ENCODE results near the gene LMX1B.
"Not testable (repeated sequence)": the region's sequence is repeated elsewhere in the genome, so short reads cannot be mapped to it uniquely, and the experiment has no call there.

Gene LMX1B

DNA sequence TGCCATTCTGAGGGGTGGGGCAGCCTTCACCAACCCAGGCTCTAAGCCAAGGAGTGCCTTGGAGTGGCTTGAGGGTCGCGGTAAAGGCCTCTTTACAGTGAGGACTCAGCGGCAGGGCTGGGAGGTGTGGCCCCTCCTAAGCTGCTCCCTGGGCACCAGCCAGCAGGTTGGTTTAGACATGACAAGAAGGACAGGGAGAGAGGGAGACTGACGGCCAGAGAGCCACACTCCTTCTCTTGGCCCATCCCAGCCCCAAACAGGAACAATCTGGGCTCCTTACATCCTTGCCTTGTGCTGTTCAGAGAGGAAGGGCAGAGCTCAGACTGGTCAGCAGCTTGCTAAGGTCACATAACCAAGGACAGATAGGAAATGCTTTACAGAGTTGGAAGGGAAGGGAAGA lies 94.5 kb downstream of the LMX1B start:
- H3K4me3 ChIP-seq (ENCODE audit: control insufficient read depth in 1 of 7, extremely low read depth in 1 of 7, insufficient read depth in 4 of 7, low read depth in 2 of 7, low read length in 6 of 7), result no peak overlapping the region
- 85% methylated on average over 3 of the region's 4 CpGs for WGBS (ENCODE audit: insufficient coverage)
- H3K27ac ChIP-seq (ENCODE audit: insufficient read depth in 1 of 2, low read depth in 1 of 2, low read length in 2 of 2, poor library complexity in 1 of 2, severe bottlenecking in 2 of 2), result no peak overlapping the region
- no peak for DNase-seq
- no peaks in the 10 kb centered on the region for H3K36me3 ChIP-seq (ENCODE audit: control insufficient read depth in 4 of 4, insufficient read depth in 4 of 4, low read length in 3 of 4)
- ChIA-PET CTCF (interaction anchor here (1.1 to 13.0 kb wide), 7 partner anchors 12 to 68 kb away, joined by 3 to 397 read pairs (median 9); no protein-coding TSS in a partner anchor), POLR2A (no interaction called here)
- H3K4me1 ChIP-seq (ENCODE audit: control extremely low read depth in 1 of 4, control insufficient read depth in 4 of 4, insufficient read depth in 4 of 4, low read length in 3 of 4), result peaks cover 0 to 21% (median 15%) of the 10 kb centered on the region in 4 experiments
- peaks cover 0 to 20% (median 0%) of the 10 kb centered on the region in 5 experiments for H3K27me3 ChIP-seq (replicated peaks in 2 of 5; ENCODE audit: control insufficient read depth in 4 of 5, insufficient read depth in 5 of 5, low read length in 4 of 5)
- H3K9me3 ChIP-seq (ENCODE audit: control extremely low read depth in 1 of 5, control insufficient read depth in 4 of 5, insufficient read depth in 2 of 5, low read depth in 1 of 5, low read length in 4 of 5), result no peaks in the 10 kb centered on the region

DNA sequence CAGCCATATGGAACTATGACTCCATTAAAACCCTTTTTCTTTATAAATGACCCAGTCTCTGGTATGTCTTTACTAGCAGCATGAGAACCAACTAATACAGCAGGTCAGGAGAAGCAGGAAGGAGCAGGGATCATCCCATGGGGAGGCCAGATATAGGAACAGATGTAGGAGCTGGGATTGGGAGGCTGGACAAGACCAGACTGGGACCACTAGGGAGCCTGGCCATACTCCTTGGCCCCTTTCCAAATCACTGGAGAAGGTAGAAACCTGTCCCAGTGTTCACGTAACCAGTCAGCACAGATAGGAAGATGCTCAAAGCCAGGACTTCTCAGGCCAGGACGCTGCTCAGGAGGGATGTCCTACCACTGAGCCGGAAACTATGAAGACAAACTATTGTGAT lies 95.5 kb downstream of the LMX1B start:
- DNase-seq, result no peak
- no peaks in the 10 kb centered on the region for H3K9me3 ChIP-seq (ENCODE audit: control extremely low read depth in 1 of 5, control insufficient read depth in 4 of 5, insufficient read depth in 2 of 5, low read depth in 1 of 5, low read length in 4 of 5)
- ChIA-PET CTCF (interaction anchor here (1.0 to 13.0 kb wide), 3 partner anchors 11 to 67 kb away, joined by 3 to 397 read pairs (median 9); no protein-coding TSS in a partner anchor), POLR2A (no interaction called here)
- H3K27ac ChIP-seq (ENCODE audit: insufficient read depth in 1 of 2, low read depth in 1 of 2, low read length in 2 of 2, poor library complexity in 1 of 2, severe bottlenecking in 2 of 2), result no peak overlapping the region
- H3K27me3 ChIP-seq (replicated peaks in 2 of 5; ENCODE audit: control insufficient read depth in 4 of 5, insufficient read depth in 5 of 5, low read length in 4 of 5), result peaks cover 0 to 10% (median 0%) of the 10 kb centered on the region in 5 experiments
- H3K4me1 ChIP-seq (ENCODE audit: control extremely low read depth in 1 of 4, control insufficient read depth in 4 of 4, insufficient read depth in 4 of 4, low read length in 3 of 4), result peaks cover 0 to 19% (median 14%) of the 10 kb centered on the region in 4 experiments
- no peaks in the 10 kb centered on the region for H3K36me3 ChIP-seq (ENCODE audit: control insufficient read depth in 4 of 4, insufficient read depth in 4 of 4, low read length in 3 of 4)
- no peak overlapping the region for H3K4me3 ChIP-seq (ENCODE audit: control insufficient read depth in 1 of 7, extremely low read depth in 1 of 7, insufficient read depth in 4 of 7, low read depth in 2 of 7, low read length in 6 of 7)
- 100% methylated on average over 2 of the region's 3 CpGs for WGBS (ENCODE audit: insufficient coverage)

DNA sequence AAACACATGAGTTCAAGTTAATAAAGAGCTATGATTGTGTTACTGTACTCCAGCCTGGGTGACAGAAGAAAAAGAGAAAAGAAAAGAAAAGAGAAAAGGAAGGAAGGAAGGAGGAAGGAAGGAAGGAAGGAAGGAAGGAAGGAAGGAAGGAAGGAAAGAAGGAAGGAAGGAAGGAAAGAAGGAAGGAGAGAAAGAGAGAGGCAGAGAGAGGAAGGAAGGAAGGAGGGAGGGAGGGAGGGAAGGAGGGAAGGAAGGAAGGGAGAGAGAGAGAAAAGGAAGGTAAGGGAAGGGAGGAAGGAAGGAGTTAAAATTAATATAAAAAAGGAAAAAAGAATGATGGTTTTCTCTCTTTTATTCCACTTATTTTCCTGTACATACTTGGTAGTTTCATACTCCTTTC lies 101.7 kb downstream of the LMX1B start:
- CTCF ChIA-PET, result interaction anchor here (1.5 to 1.7 kb wide), 4 partner anchors 9 to 65 kb away, joined by 3 to 14 read pairs (median 6); no protein-coding TSS in a partner anchor
- POLR2A ChIA-PET, result no interaction called here
- no peak for DNase-seq
- Histone ChIP-seq H3K4me1 (ENCODE audit: control extremely low read depth in 1 of 4, control insufficient read depth in 4 of 4, insufficient read depth in 4 of 4, low read length in 3 of 4) (peaks cover 3 to 21% (median 19%) of the 10 kb centered on the region in 4 experiments), H3K27me3 (replicated peaks in 2 of 5; ENCODE audit: control insufficient read depth in 4 of 5, insufficient read depth in 5 of 5, low read length in 4 of 5) (no peaks in the 10 kb centered on the region), H3K36me3 (ENCODE audit: control insufficient read depth in 4 of 4, insufficient read depth in 4 of 4, low read length in 3 of 4) (no peaks in the 10 kb centered on the region), H3K4me3 (ENCODE audit: control insufficient read depth in 1 of 7, extremely low read depth in 1 of 7, insufficient read depth in 4 of 7, low read depth in 2 of 7, low read length in 6 of 7) (no peak overlapping the region), H3K27ac (ENCODE audit: insufficient read depth in 1 of 2, low read depth in 1 of 2, low read length in 2 of 2, poor library complexity in 1 of 2, severe bottlenecking in 2 of 2) (no peak overlapping the region), H3K9me3 (ENCODE audit: control extremely low read depth in 1 of 5, control insufficient read depth in 4 of 5, insufficient read depth in 2 of 5, low read depth in 1 of 5, low read length in 4 of 5) (no peaks in the 10 kb centered on the region)

DNA sequence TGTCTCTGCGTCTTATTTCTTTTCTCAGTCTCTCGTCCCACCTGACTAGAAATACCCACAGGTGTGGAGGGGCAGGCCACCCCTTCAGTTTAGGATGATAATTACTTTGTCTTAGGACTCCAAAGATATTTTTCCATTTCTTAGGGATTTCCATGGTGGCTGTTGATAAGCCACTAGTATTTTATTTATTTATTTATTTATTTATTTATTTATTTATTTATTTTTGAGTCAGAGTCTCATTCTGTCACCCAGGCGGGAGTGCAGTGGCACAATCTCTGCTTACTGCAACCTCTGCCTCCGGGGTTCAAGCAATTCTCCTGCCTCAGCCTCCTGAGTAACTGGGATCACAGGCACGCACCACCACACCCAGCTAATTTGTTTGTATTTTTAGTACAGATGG lies 103.7 kb downstream of the LMX1B start:
- H3K27ac ChIP-seq (ENCODE audit: insufficient read depth in 1 of 2, low read depth in 1 of 2, low read length in 2 of 2, poor library complexity in 1 of 2, severe bottlenecking in 2 of 2); H3K4me3 ChIP-seq (ENCODE audit: control insufficient read depth in 1 of 7, extremely low read depth in 1 of 7, insufficient read depth in 4 of 7, low read depth in 2 of 7, low read length in 6 of 7); POLR2A ChIA-PET; H3K9me3 ChIP-seq (ENCODE audit: control extremely low read depth in 1 of 5, control insufficient read depth in 4 of 5, insufficient read depth in 2 of 5, low read depth in 1 of 5, low read length in 4 of 5); H3K27me3 ChIP-seq (replicated peaks in 2 of 5; ENCODE audit: control insufficient read depth in 4 of 5, insufficient read depth in 5 of 5, low read length in 4 of 5); DNase-seq; H3K36me3 ChIP-seq (ENCODE audit: control insufficient read depth in 4 of 4, insufficient read depth in 4 of 4, low read length in 3 of 4): not testable (repeated sequence)
- CTCF ChIA-PET, result interaction anchor here (1.3 kb wide), 1 partner anchor 64 kb away, joined by 3 read pairs; no protein-coding TSS in a partner anchor
- WGBS (ENCODE audit: insufficient coverage), result no CpG with 5 or more reads among the region's 5 CpGs
- H3K4me1 ChIP-seq (ENCODE audit: control extremely low read depth in 1 of 4, control insufficient read depth in 4 of 4, insufficient read depth in 4 of 4, low read length in 3 of 4), result peaks cover 3 to 40% (median 38%) of the 10 kb centered on the region in 4 experiments

DNA sequence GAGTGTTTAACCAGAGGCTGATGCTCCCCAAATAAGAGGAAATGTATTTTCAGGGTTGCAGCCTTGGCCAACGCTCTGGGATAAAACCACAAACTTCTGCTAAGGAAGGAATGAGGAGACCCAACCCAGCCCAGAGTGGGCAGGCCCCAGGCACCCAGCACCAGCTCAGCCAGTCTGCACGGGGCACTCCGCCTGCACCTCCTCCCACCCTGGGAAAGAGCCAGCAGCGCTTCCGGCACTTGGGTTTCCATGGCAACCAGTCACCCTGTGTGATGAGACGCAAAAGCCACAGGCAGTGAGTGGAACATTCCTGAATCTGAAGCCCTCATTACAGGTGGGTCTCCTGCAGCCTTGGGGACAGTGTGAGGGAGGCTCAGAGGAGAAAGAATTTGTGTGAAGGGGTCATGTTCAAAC lies 105.9 kb downstream of the LMX1B start:
- POLR2A ChIA-PET, result interaction anchor here (0.5 to 1.6 kb wide), 2 partner anchors 83 to 343 kb away, joined by 3 to 4 read pairs; no protein-coding TSS in a partner anchor
- H3K4me3 ChIP-seq (ENCODE audit: control insufficient read depth in 1 of 7, extremely low read depth in 1 of 7, insufficient read depth in 4 of 7, low read depth in 2 of 7, low read length in 6 of 7), result peak overlapping the region in 3 of 7 experiments; percentile 20 to 59 (median 54)
- H3K27ac ChIP-seq (ENCODE audit: insufficient read depth in 1 of 2, low read depth in 1 of 2, low read length in 2 of 2, poor library complexity in 1 of 2, severe bottlenecking in 2 of 2), result peak overlapping the region; percentile 59 to 81
- CTCF ChIA-PET, result interaction anchor here (1.0 to 4.3 kb wide), 5 partner anchors 13 to 62 kb away, joined by 3 to 46 read pairs (median 4); no protein-coding TSS in a partner anchor
- H3K9me3 ChIP-seq (ENCODE audit: control extremely low read depth in 1 of 5, control insufficient read depth in 4 of 5, insufficient read depth in 2 of 5, low read depth in 1 of 5, low read length in 4 of 5), result no peaks in the 10 kb centered on the region
- DNase-seq, result peak; percentile 93 to 97 (median 97)
- 0% methylated on average over 5 of the region's 6 CpGs for WGBS (ENCODE audit: insufficient coverage)
- H3K4me1 ChIP-seq (ENCODE audit: control extremely low read depth in 1 of 4, control insufficient read depth in 4 of 4, insufficient read depth in 4 of 4, low read length in 3 of 4), result peaks cover 3 to 47% (median 41%) of the 10 kb centered on the region in 4 experiments
- no peaks in the 10 kb centered on the region for H3K27me3 ChIP-seq (replicated peaks in 2 of 5; ENCODE audit: control insufficient read depth in 4 of 5, insufficient read depth in 5 of 5, low read length in 4 of 5)
- H3K36me3 ChIP-seq (ENCODE audit: control insufficient read depth in 4 of 4, insufficient read depth in 4 of 4, low read length in 3 of 4), result no peaks in the 10 kb centered on the region

DNA sequence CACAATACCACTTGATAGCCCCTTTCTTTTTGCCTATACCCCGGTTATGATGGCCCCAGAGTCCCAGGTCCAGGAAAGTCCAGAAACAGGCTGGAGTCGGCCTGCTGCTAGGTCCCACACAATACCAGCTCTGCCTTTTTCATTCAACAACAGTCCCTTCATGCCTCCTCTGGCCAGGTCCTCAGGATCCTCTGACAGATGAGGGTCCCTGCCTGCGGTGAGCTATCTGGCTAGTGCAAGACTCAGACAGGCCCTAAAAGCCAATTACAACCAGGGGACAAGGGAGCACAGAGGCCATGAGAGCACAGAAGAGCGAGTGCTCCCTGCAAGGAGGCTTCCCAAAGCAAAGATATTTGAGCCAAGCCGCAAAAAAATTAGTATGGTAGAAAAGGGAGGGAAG lies 106.3 kb downstream of the LMX1B start:
- Histone ChIP-seq H3K4me3 (ENCODE audit: control insufficient read depth in 1 of 7, extremely low read depth in 1 of 7, insufficient read depth in 4 of 7, low read depth in 2 of 7, low read length in 6 of 7) (peak overlapping the region in 2 of 7 experiments; percentile 54 to 59), H3K27me3 (replicated peaks in 2 of 5; ENCODE audit: control insufficient read depth in 4 of 5, insufficient read depth in 5 of 5, low read length in 4 of 5) (no peaks in the 10 kb centered on the region), H3K9me3 (ENCODE audit: control extremely low read depth in 1 of 5, control insufficient read depth in 4 of 5, insufficient read depth in 2 of 5, low read depth in 1 of 5, low read length in 4 of 5) (no peaks in the 10 kb centered on the region), H3K27ac (ENCODE audit: insufficient read depth in 1 of 2, low read depth in 1 of 2, low read length in 2 of 2, poor library complexity in 1 of 2, severe bottlenecking in 2 of 2) (peak overlapping the region; percentile 59 to 81), H3K36me3 (ENCODE audit: control insufficient read depth in 4 of 4, insufficient read depth in 4 of 4, low read length in 3 of 4) (no peaks in the 10 kb centered on the region), H3K4me1 (ENCODE audit: control extremely low read depth in 1 of 4, control insufficient read depth in 4 of 4, insufficient read depth in 4 of 4, low read length in 3 of 4) (peaks cover 3 to 47% (median 41%) of the 10 kb centered on the region in 4 experiments)
- ChIA-PET CTCF (interaction anchor here (1.0 to 4.3 kb wide), 5 partner anchors 14 to 62 kb away, joined by 3 to 46 read pairs (median 4); no protein-coding TSS in a partner anchor), POLR2A (interaction anchor here (1.6 kb wide), 1 partner anchor 82 kb away, joined by 4 read pairs; no protein-coding TSS in a partner anchor)
- DNase-seq, result no peak
- WGBS (ENCODE audit: insufficient coverage), result 60% methylated on average over 4 of the region's 5 CpGs

Data from common myeloid progenitor, CD34-positive (primary cell).